ENCODE measurements around the gene LUM. TPM values are rescaled to one million over a fixed set of nuclear protein-coding genes. Genes with fewer than 3 reads are reported as not detected.
A peak's percentile ranks its signal among the peaks of the same experiment; 100 is the strongest.

LUM gene
- total and polyA plus RNA-seq, 2 donors (not counting 1 experiment from before 2014, with no cell fraction given): 217 to 577 TPM

GRCh38 chr12:91057368-91058165 lies 53.7 kb downstream of the LUM start, which contains the start of gene KERA:
Gene KERA, minus strand, starts transcription at chr12:91058024. Its CDS starts 1,743 bp downstream, at chr12:91056281.
- H3K27me3 ChIP-seq (ENCODE audit: control insufficient read depth, insufficient read depth, low read length): no peaks in the 10 kb centered on the region
- H3K4me2 ChIP-seq (ENCODE audit: extremely low read depth, insufficient read depth, low read length): no peak within 1 kb of the TSS
- DNase-seq (ENCODE audit: low read depth in 2 of 2): peak in 1 of 2 donors; percentile 19
- no peaks in the 10 kb centered on the region for H3K9me3 ChIP-seq (ENCODE audit: control insufficient read depth, insufficient read depth, low read depth, low read length)
- H3K36me3 ChIP-seq (ENCODE audit: control insufficient read depth, insufficient read depth, low read length): no peaks in the 10 kb centered on the region
- TF ChIP-seq, protein P1, sequence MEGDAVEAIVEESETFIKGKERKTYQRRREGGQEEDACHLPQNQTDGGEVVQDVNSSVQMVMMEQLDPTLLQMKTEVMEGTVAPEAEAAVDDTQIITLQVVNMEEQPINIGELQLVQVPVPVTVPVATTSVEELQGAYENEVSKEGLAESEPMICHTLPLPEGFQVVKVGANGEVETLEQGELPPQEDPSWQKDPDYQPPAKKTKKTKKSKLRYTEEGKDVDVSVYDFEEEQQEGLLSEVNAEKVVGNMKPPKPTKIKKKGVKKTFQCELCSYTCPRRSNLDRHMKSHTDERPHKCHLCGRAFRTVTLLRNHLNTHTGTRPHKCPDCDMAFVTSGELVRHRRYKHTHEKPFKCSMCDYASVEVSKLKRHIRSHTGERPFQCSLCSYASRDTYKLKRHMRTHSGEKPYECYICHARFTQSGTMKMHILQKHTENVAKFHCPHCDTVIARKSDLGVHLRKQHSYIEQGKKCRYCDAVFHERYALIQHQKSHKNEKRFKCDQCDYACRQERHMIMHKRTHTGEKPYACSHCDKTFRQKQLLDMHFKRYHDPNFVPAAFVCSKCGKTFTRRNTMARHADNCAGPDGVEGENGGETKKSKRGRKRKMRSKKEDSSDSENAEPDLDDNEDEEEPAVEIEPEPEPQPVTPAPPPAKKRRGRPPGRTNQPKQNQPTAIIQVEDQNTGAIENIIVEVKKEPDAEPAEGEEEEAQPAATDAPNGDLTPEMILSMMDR (conservative IDR thresholded peaks at IDR 0.05 in 1 of 2, IDR thresholded peaks at IDR 0.05 in 1 of 2; ENCODE audit: low read depth in 1 of 2, low read length in 2 of 2): no peak
- no peak for TF ChIP-seq EZH2 (IDR thresholded peaks at IDR 0.05; ENCODE audit: low read length, missing control alignments)
- no peaks in the 10 kb centered on the region for H3K79me2 ChIP-seq (ENCODE audit: control insufficient read depth, insufficient read depth, low read length)
- no peaks in the 10 kb centered on the region for H4K20me1 ChIP-seq (ENCODE audit: control insufficient read depth, extremely low read depth, insufficient read depth, low read length)
- no peak within 1 kb of the TSS for H2AFZ ChIP-seq (ENCODE audit: low read length)
- H3K4me1 ChIP-seq (ENCODE audit: control insufficient read depth, extremely low read depth, insufficient read depth, low read length): no peaks in the 10 kb centered on the region
- no peak within 1 kb of the TSS for H3K27ac ChIP-seq (ENCODE audit: insufficient read depth, low read length)
- H3K9ac ChIP-seq (ENCODE audit: insufficient read depth, low read length): no peak within 1 kb of the TSS
- H3K4me3 ChIP-seq (replicated peaks in 1 of 4; ENCODE audit: control extremely low read depth in 1 of 4, insufficient read depth in 1 of 4, low read depth in 3 of 4, low read length in 4 of 4): no peak within 1 kb of the TSS

GRCh38 chr12:91056488-91056887 lies 54.8 kb downstream of the LUM start:
- H3K4me1 ChIP-seq (ENCODE audit: control insufficient read depth, extremely low read depth, insufficient read depth, low read length): no peaks in the 10 kb centered on the region
- no peak overlapping the region for H3K4me2 ChIP-seq (ENCODE audit: extremely low read depth, insufficient read depth, low read length)
- H4K20me1 ChIP-seq (ENCODE audit: control insufficient read depth, extremely low read depth, insufficient read depth, low read length): no peaks in the 10 kb centered on the region
- no peak overlapping the region for H3K27ac ChIP-seq (ENCODE audit: insufficient read depth, low read length)
- no peaks in the 10 kb centered on the region for H3K79me2 ChIP-seq (ENCODE audit: control insufficient read depth, insufficient read depth, low read length)
- H2AFZ ChIP-seq (ENCODE audit: low read length): no peak overlapping the region
- DNase-seq (ENCODE audit: low read depth in 2 of 2): no peak
- no peaks in the 10 kb centered on the region for H3K9me3 ChIP-seq (ENCODE audit: control insufficient read depth, insufficient read depth, low read depth, low read length)
- H3K4me3 ChIP-seq (replicated peaks in 1 of 4; ENCODE audit: control extremely low read depth in 1 of 4, insufficient read depth in 1 of 4, low read depth in 3 of 4, low read length in 4 of 4): no peak overlapping the region
- H3K36me3 ChIP-seq (ENCODE audit: control insufficient read depth, insufficient read depth, low read length): no peaks in the 10 kb centered on the region
- TF ChIP-seq, protein P1 (conservative IDR thresholded peaks at IDR 0.05 in 1 of 2, IDR thresholded peaks at IDR 0.05 in 1 of 2; ENCODE audit: low read depth in 1 of 2, low read length in 2 of 2): no peak
- no peak for TF ChIP-seq EZH2 (IDR thresholded peaks at IDR 0.05; ENCODE audit: low read length, missing control alignments)
- H3K27me3 ChIP-seq (ENCODE audit: control insufficient read depth, insufficient read depth, low read length): no peaks in the 10 kb centered on the region
- no peak overlapping the region for H3K9ac ChIP-seq (ENCODE audit: insufficient read depth, low read length)

DNA sequence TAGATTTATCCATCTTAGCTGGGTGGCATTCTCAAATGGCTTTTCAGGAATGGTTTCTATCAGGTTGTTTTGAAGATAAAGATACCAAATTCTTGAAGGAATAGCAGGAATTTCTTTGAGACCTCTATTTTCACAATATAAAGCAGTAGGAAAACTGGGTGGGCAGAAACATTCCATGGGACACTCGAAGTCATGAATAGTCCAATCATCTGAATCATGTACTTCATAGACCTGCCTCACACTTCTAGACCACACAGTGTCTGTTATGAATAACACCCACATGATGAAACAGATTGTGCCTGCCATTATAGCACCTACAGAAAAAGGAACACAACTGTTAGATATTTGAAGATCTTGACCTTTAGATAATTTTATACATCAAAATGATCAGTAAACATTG lies 55.3 kb downstream of the LUM start:
- Histone ChIP-seq H3K27ac (ENCODE audit: insufficient read depth, low read length) (no peak overlapping the region), H3K4me3 (replicated peaks in 1 of 4; ENCODE audit: control extremely low read depth in 1 of 4, insufficient read depth in 1 of 4, low read depth in 3 of 4, low read length in 4 of 4) (no peak overlapping the region), H3K4me1 (ENCODE audit: control insufficient read depth, extremely low read depth, insufficient read depth, low read length) (no peaks in the 10 kb centered on the region), H3K79me2 (ENCODE audit: control insufficient read depth, insufficient read depth, low read length) (no peaks in the 10 kb centered on the region), H3K9ac (ENCODE audit: insufficient read depth, low read length) (no peak overlapping the region), H3K27me3 (ENCODE audit: control insufficient read depth, insufficient read depth, low read length) (no peaks in the 10 kb centered on the region), H4K20me1 (ENCODE audit: control insufficient read depth, extremely low read depth, insufficient read depth, low read length) (no peaks in the 10 kb centered on the region), H3K4me2 (ENCODE audit: extremely low read depth, insufficient read depth, low read length) (no peak overlapping the region), H2AFZ (ENCODE audit: low read length) (no peak overlapping the region), H3K36me3 (ENCODE audit: control insufficient read depth, insufficient read depth, low read length) (no peaks in the 10 kb centered on the region), H3K9me3 (ENCODE audit: control insufficient read depth, insufficient read depth, low read depth, low read length) (no peaks in the 10 kb centered on the region)
- no peak for TF ChIP-seq EZH2 (IDR thresholded peaks at IDR 0.05; ENCODE audit: low read length, missing control alignments)
- TF ChIP-seq, protein P1 (conservative IDR thresholded peaks at IDR 0.05 in 1 of 2, IDR thresholded peaks at IDR 0.05 in 1 of 2; ENCODE audit: low read depth in 1 of 2, low read length in 2 of 2): no peak
- peak in 1 of 2 donors; percentile 38 for DNase-seq (ENCODE audit: low read depth in 2 of 2)

Measured in fibroblast of lung (primary cell).